Activated T-helper 1 cell treated with anti-CD3 and anti-CD28 coated beads, Interleukin-12 subunit alpha, Interleukin-12 subunit beta, Interleukin-2, Interleukin-4 antibody, amounts not matched to agents 30 ng/mL and 10 ng/mL and 1 ng/mL, durations not matched to agents 14 hours and 24 hours and 36 hours (primary cell): ENCODE data around the gene CHRDL2. TPM values are rescaled to one million over a fixed set of nuclear protein-coding genes. Genes with fewer than 3 reads are reported as not detected.

Experiments
- DNase-seq: peaks from one replicate; pipeline ENCODE4 v3.0.0; 2021; ENCODE audit warnings: low spot score
- H3K27ac Mint-ChIP-seq: one replicate; pipeline ENCODE4 v1.8.0; 2021; ENCODE audit warnings: mild to moderate bottlenecking, mixed read lengths
- H3K27me3 Mint-ChIP-seq: one replicate; pipeline ENCODE4 v1.8.0; 2022; ENCODE audit warnings: mild to moderate bottlenecking, moderate library complexity, mixed read lengths; ENCODE audit not compliant: insufficient read depth
- H3K36me3 Mint-ChIP-seq: one replicate; pipeline ENCODE4 v1.8.0; 2021; ENCODE audit warnings: low read depth, mixed read lengths
- H3K4me1 Mint-ChIP-seq: one replicate; pipeline ENCODE4 v1.8.0; 2021; ENCODE audit warnings: low read depth, mixed read lengths
- H3K4me3 Mint-ChIP-seq: one replicate; pipeline ENCODE4 v1.8.0; 2021; ENCODE audit warnings: mild to moderate bottlenecking, moderate library complexity, mixed read lengths
- H3K9me3 Mint-ChIP-seq: one replicate; pipeline ENCODE4 v1.8.0; 2021; ENCODE audit warnings: mixed read lengths
- intact Hi-C: fragments of 100-400 bp; cut with micrococcal nuclease; formaldehyde crosslinking; loops from one replicate; pipeline ENCODE4 v1.15.1; 2024
- total RNA-seq: library from RNA; stranded (reverse); gene quantifications from 2 replicates; pipeline ENCODE4 v1.2.3, GENCODE V29; 2022

CHRDL2 gene
- total RNA-seq, 1 donor from 2014 or later = not detected

DNA sequence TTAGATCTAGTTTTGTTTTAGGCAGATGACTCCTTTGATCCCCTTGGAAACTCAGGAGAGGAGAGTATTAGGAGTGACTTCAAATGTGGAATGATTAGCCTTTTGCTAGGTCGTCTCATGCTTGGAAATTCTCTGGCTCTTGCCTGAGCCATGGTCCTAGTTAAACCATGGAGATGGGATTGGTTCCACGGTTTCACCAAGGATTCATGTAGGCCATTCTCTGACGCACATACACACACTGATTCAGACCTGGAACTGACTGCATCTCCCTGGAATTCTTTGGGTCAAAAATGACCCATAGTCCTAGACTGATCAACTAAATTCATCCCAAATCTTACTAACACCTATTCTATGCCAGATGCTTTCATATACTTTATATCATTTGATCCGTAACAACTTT lies 82.3 kb downstream of the CHRDL2 start:
- Mint-ChIP-seq H3K36me3 (peaks cover 29% of the 10 kb centered on the region), H3K27me3 (no peaks in the 10 kb centered on the region), H3K9me3 (no peaks in the 10 kb centered on the region), H3K4me1 (no peaks in the 10 kb centered on the region), H3K27ac (no peak overlapping the region), H3K4me3 (no peak overlapping the region)
- no peak for DNase-seq
- intact Hi-C loops = no loop called here

DNA sequence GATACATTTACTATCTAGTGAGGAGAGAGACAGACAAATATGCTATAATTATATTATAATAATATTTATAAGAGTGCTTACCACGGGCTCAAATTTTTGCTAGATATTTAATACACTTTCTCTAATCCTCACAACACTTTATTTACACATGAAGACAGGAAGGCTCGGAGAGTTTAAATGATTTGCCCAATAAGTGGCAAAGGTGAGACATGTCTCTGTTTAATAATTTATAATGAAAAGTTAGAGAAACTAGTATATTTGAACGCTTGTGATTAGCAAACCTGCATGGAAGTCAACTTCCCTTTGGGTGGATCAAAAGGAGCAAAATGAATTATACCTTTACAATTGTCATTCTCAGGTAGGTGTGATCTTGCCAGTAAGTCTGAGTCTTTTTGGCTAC lies 83.4 kb downstream of the CHRDL2 start:
- intact Hi-C loops = no loop called here
- Mint-ChIP-seq H3K9me3 (no peaks in the 10 kb centered on the region), H3K27ac (no peak overlapping the region), H3K27me3 (no peaks in the 10 kb centered on the region), H3K36me3 (peaks cover 30% of the 10 kb centered on the region), H3K4me3 (no peak overlapping the region), H3K4me1 (no peaks in the 10 kb centered on the region)
- DNase-seq = no peak

DNA sequence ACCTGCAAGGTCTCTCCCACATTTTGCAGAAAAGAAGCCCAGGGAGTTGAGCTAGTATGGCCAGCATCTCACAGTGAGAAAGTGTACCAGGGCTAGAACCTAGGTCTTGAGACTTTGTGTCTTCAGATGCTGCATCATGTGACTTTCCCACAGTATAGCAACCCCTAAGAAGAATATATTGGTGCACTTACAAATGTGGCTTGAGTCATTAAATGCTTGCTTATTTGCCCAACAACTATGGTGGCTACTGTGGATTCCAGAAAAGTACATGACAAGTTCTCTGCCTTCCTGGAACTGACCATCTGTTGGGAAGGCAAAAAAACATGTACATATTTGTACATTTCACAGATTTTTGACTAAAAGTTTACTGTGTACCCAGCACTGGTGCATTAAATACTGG lies 83.8 kb downstream of the CHRDL2 start:
- DNase-seq = no peak
- intact Hi-C loops = no loop called here

DNA sequence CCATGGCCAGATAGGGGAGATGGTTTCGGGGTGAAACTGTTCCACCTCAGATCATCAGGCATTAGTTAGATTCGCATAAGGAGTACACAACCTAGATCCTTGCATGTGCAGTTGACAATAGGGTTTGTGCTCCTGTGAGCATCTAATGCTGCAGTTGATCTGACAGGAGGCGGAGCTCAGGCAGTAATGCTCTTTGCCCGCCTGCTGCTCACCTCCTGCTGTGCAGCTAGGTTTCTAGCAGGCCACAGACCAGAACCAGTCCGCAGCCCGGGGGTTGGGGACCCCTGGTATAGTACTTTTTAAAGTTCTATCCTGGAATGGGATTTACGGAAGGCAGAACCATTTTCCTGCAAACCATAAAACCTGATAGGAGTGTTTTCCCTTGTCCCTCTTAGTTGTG lies 84.3 kb downstream of the CHRDL2 start:
- Mint-ChIP-seq H3K27me3 (no peaks in the 10 kb centered on the region), H3K4me3 (no peak overlapping the region), H3K36me3 (peaks cover 32% of the 10 kb centered on the region), H3K9me3 (no peaks in the 10 kb centered on the region), H3K27ac (no peak overlapping the region), H3K4me1 (no peaks in the 10 kb centered on the region)
- DNase-seq = no peak
- intact Hi-C loops = no loop called here

More for the DNA sequence above, 83.8 kb downstream of the CHRDL2 start:
- no peaks in the 10 kb centered on the region for H3K4me1 Mint-ChIP-seq
- H3K36me3 Mint-ChIP-seq = peaks cover 32% of the 10 kb centered on the region
- no peaks in the 10 kb centered on the region for H3K9me3 Mint-ChIP-seq
- H3K27ac Mint-ChIP-seq = no peak overlapping the region
- no peaks in the 10 kb centered on the region for H3K27me3 Mint-ChIP-seq
- no peak overlapping the region for H3K4me3 Mint-ChIP-seq

Other genes with a start within 250 kb of the CHRDL2 start
- gene LIPT2, start 237.7 kb downstream of the CHRDL2 start, total RNA-seq = 2.7 and 3.4 TPM in 2 replicates
- 50.1 and 52.7 TPM in 2 replicates for gene POLD3, start 138.8 kb downstream of the CHRDL2 start, total RNA-seq
- gene RNF169, start 17.4 kb upstream of the CHRDL2 start, total RNA-seq = 14.8 and 15.3 TPM in 2 replicates
- 8.6 and 9.0 TPM in 2 replicates for gene XRRA1, start 217.7 kb upstream of the CHRDL2 start, total RNA-seq
- gene SPCS2, start 217.8 kb upstream of the CHRDL2 start, total RNA-seq = 167 and 172 TPM in 2 replicates